Lung microvascular endothelial cell (primary cell): ENCODE measurements around the gene C18orf63. TPM values are rescaled to one million over a fixed set of nuclear protein-coding genes. Genes with fewer than 3 reads are reported as not detected.

ENCODE experiments used
- DNase-seq, 2 donors: peaks; one replicate each; pipeline versions ENCODE4 v3.0.0 to v3.0.0-alpha.2; 2010; ENCODE audit warnings: low read depth in 2 of 2
- total RNA-seq: library from RNA; depleted of rRNA; stranded (reverse); fragments of >200 nt; gene quantifications from 2 replicates; pipeline ENCODE4 v1.2.1, GENCODE V29; 2014

The C18orf63 gene
- total RNA-seq, 1 donor from 2014 or later = not detected

DNA sequence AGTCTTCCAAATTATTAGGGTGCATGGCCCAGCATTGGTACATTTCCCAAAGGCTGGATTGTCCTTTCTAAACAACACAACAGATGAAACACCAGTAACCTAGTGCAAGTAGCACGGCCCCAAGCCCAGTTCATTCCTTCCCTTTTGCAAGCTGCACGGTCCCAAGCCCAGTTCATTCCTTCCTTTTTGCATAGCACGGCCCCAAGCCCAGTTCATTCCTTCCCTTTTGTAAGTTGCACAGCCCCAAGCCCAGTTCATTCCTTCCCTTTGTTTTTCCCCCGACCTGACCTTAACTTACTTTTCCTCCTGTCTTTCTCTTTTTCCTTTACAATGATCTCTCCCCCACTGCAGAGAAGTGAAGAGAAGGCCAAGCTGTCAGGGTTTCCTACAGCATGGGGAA, 60.9 kb downstream of the C18orf63 start:
- DNase-seq = no peak

DNA sequence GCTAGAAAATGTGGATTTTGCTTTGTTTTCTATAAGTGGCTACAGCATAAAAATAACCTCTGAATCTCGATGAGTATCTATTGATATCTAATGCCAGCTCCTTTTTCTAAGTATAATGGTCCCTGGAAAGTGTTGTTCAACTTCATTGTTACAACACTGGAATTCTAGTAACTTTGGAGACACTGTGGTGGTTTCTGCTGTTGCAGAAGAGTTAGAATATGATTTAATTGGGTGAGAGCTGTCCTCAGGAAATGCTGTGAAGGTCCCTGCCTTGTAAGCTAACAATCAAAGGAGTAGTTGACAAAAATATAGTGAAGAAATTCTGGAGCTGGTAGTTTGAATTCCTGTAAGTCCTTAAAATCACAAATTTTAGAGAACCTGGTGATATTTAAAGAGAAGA, 62.1 kb downstream of the C18orf63 start:
- DNase-seq = no peak

GRCh38 chr18:74378179-74378682, 62.6 kb downstream of the C18orf63 start:
- no peak for DNase-seq

GRCh38 chr18:74380916-74381315, 65.3 kb downstream of the C18orf63 start:
- no peak for DNase-seq

- no peak for DNase-seq
These were observed 66.1 kb downstream of the C18orf63 start for GRCh38 chr18:74381621-74382295.

DNA sequence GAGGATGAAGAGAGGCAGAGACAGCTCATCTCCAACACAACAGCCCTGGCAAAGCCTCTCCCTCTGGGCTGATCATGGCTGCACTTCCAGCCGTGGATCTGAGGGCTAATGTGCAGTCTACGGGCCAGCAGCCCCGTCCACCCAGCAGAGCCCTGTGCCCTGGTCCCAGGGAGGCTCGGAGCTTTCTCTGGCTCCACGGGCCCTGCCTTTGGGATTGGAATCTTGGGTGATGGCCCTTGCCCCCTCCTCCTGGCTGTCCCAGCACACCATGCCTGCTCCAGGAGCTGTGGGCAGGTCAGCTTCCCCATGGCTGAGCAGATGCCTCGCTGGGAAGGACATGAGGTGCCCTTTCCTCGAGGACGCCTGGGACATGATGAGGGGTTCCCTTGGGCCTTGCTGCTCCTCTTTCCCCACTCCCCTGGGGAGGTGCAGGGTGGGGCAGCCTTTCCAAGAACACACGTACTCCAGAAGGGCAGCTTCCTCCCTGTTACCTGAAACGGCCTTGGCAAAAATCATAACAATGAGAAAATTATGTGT, 66.9 kb downstream of the C18orf63 start:
- no peak for DNase-seq

- DNase-seq = no peak
These were observed 71.7 kb downstream of the C18orf63 start for GRCh38 chr18:74387383-74387782.

- DNase-seq = no peak
These were observed 72.6 kb downstream of the C18orf63 start for GRCh38 chr18:74388227-74388626.

DNA sequence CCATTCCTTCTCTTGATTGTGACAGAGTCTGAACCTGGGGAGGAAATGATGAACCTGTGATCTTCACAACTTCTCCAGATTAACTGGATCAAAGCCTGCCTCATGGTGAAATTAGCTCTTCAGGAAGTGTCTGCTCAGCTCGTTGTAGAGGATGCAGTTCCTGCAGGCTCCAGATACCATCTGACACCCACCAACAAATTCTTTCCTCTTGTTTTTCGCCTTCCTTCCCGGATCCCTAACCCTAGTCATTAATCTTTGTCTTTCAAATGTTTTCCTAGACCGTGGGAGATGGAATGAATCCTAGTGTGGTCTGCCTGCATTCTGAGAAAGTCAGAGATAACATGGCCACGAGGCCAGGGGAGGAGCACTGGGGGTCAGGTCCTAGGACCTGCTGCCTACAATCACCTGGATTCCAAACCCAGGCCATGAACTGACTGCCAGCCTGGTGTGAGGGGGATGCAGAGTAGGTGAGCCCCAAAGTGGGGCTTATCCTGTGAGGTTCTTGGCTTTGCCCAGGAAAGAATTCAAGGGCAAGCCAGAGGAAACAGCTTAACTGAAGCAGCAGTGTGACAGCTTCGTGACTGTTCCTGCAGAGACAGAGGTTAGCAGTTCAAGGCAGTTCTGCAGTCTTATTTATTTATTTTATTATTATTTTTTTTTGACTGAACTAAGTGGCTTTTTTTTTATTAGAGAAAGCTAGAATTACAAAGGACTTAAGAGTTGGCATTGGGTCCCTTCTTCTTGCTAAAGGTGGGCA, 73.7 kb downstream of the C18orf63 start:
- DNase-seq = no peak

- no peak for DNase-seq
These were observed 74.4 kb downstream of the C18orf63 start for GRCh38 chr18:74389991-74390390.

- no peak for DNase-seq
These were observed 75.3 kb downstream of the C18orf63 start for GRCh38 chr18:74390900-74391299.

DNA sequence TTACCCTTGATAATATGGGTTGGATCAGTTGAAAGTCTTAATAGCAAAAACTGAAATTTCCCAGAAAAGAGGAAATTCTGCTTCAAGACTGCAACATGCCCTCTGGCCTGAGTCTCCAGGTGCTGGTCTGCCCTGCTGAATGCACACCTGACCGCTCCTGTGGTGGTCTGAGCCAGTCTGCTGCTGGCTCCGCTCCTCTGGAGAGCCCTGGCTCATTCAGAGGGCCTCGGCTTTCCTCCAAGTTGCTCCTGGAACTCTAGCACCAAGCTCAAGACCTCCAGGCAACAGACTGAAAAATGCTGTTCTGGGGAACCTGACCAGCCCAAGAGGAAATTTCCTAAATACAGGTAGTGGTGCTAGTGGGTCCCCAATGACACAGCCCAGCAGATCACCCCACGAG, 76.7 kb downstream of the C18orf63 start:
- DNase-seq = no peak

DNA sequence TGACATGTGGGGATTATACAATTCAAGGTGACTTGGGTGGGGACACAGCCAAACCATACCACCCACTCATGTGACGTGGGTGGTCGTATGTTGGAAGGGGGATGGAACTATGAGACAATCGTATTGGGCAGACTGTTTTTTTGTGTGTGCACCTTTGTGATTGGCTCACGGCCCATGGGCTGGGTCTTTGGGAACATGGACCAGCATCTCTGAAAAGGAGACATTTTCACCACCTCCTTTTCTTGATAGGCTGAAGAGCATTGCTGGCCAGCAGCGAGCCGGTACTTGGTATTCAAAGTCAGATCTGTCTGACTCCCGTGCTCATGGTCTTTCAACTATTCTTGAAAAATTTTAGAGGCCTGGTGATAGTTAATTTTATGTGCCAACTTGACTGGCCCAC, 79.4 kb downstream of the C18orf63 start:
- DNase-seq = no peak

DNA sequence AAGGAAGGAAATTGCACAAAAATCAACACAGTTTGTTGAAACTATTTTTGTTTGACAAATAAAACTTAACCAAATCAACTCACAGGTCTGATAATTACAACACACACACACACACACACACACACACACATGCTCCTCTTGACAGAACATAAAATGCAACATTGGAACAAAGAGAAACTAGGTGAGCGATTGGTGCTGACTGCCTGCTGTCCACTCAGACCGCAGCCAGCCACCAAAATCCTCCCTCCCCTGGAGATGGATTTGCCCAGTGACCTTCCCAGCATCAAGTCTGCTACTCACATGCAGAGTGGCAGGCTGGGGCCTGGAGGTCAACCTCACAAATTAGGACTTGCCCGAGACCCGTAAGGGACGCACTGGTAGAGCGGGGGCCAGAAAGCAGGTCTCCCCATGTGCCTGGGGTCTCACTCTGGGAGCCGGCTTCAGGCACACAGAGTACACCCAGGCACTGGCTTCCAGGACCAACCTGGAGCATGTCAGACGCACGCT, 80.1 kb downstream of the C18orf63 start:
- no peak for DNase-seq

DNA sequence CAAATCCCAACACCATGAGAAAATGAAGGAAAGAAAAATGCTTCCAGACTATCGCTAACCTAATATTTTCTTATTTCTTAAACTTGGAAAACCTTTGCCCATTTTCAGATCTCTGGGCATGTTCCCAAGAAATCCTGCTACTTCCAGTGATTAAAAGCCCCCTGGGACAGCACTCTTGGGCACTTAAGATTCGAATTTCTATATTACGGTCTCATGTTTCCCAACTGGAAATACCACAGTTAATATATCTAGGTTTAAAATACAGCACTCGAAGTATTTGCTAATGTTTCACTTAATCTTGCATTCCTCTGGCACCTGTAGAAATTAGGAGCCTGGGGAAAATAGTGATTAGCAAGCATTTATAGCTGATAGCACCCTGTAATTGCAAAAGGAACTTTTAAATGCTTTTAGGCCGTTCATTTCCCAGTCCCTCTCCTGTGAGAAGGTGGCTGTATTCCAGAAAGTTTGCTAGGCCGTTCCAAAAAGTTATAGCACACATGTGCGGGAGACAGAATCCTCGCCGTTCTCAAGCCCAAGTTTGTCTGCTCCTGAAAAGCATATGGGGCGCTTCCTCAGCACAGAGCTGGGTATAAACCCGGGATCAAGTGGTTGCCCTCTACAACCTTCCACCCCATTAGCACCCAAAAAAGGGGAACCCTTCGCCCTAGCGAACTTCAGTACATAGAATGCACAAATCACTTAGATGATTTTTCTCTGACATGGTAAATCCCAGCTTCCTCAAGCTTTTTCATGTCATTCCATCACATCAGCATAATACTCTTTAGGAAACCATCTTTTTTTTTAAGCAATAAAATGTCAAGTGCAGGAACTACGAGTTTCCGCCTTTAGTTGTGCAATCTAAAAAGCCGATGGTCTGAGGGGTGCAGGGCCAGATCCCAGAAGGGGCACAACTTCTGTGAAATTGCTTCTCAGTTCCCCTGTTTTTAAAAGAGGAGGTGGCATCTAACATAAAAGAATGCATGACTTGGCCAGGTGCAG, 80.8 kb downstream of the C18orf63 start:
- DNase-seq = no peak

DNA sequence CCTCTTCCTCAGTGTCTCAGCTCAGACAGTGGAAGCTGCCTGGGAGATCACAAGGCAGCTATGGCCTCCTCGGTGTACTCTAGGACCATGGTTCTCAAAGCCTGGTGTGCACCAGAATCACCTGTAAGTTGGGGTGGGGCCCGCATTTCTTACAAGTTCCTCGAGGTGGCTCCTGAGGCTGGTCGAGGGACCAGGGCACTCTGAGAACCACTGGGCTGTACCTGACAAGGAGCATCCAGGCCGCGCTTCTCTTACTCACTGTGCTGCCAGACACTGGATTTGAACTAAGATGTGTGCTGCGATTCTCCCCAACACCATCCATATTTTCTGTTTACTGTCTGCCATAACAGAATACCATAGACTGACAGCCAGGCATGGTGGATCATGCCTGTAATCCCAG, 81.9 kb downstream of the C18orf63 start:
- no peak for DNase-seq

DNA sequence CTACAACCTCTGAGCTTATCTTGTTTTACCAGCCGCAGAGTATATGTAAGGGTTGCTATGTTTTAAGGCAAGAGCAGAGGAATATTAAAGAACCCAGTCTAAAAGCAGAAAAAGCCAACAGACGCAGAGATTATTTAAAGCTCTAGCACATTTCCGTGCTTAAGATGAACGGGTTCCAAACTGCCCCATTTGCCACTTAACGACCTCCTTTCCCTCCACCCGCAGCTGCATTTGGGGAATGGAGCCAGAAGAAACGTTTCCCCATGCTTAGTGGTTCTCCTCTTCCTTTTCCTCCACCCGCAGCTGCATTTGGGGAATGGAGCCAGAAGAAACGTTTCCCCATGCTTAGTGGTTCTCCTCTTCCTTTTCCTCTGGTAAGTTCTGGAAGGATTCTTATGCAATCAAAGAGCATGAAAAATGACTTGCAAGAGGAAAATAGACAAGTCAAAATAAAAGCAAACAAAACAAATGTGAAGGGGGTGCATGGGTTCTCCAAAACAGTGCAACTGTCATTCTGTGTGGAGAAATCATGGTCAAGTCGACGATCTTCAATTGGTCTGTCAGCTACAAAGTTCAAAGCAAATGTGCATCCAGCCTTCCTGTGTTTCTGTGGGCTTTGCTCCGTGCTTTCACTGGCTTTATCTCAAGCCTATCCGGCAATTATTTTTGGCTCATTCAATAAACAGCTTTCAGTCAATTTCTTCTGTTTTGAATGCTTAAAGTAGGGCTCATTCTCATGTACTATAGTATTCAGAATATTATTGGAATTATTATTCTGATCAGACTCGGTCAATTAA, 83.7 kb downstream of the C18orf63 start:
- DNase-seq = no peak

- DNase-seq = no peak
These were observed 85.2 kb downstream of the C18orf63 start for GRCh38 chr18:74400813-74401212.

DNA sequence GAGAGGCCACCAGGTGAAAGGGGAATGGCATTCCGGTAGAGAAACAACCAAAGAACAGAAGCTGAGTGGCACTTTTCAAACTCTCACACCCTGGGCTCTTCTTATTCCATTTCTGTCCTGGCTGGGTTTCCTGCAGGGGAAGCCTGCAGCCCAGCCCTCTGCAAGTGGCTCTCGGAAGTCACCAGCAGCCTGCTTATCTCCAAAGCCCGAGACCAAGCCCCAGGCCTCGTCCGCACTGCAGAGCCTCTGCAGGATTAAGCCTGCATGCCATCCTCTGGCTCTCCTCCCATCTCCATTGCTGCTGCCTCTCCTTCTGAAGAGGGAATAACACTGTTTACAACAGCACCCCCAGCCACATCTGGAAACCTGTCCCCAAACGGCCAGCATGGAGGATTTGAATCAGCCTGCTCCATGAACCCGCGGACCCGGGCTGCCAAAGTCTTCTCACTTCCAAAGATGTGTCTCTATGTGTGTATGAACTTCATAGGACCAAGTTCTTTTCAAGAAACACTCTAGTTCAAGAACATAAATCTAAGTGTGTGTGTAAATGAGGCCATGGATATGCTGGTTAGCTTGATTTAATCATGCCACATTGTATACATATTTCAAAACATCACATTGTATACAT, 87.3 kb downstream of the C18orf63 start:
- DNase-seq = no peak

GRCh38 chr18:74407888-74408287, 92.2 kb downstream of the C18orf63 start:
- no peak for DNase-seq
